ENCODE results near the gene CSF3.

DNA sequence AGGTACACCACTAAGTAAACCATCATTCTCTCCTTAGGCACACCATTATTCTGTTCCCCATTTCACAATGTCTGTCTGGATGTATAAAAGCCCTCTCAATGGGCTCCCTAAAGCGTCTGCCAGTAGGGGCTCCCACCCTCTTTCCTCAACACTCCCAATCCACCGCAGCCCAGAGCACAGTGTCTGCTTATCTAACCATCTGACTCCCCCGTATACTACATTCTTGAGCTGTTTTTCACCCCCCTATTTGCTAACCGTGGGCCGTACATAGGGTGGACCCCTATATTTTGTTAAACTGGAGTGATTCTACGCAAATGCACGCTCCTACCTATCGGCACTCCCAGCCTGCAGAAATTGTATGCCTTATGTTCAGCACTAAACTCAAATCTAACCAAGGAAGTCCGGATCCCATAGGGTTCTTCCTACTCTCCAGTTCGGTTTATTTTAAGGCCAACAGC is 35.3 kb upstream of the CSF3 start:
- TF ChIP-seq, protein P1, sequence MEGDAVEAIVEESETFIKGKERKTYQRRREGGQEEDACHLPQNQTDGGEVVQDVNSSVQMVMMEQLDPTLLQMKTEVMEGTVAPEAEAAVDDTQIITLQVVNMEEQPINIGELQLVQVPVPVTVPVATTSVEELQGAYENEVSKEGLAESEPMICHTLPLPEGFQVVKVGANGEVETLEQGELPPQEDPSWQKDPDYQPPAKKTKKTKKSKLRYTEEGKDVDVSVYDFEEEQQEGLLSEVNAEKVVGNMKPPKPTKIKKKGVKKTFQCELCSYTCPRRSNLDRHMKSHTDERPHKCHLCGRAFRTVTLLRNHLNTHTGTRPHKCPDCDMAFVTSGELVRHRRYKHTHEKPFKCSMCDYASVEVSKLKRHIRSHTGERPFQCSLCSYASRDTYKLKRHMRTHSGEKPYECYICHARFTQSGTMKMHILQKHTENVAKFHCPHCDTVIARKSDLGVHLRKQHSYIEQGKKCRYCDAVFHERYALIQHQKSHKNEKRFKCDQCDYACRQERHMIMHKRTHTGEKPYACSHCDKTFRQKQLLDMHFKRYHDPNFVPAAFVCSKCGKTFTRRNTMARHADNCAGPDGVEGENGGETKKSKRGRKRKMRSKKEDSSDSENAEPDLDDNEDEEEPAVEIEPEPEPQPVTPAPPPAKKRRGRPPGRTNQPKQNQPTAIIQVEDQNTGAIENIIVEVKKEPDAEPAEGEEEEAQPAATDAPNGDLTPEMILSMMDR (IDR thresholded peaks at IDR 0.05) = no peak
- no peak for TF ChIP-seq EZH2 (IDR thresholded peaks at IDR 0.05; ENCODE audit: borderline replicate concordance, insufficient read depth, low read depth, low read length, poor library complexity, severe bottlenecking)

Data from B cell (primary cell).